Eye (tissue), 1 donor: Measurements from ENCODE around the gene HOXD11.

Source experiments
- DNase-seq: peaks from one replicate; pipeline ENCODE4 v3.0.0-alpha.2; 2015

HOXD11 gene

DNA sequence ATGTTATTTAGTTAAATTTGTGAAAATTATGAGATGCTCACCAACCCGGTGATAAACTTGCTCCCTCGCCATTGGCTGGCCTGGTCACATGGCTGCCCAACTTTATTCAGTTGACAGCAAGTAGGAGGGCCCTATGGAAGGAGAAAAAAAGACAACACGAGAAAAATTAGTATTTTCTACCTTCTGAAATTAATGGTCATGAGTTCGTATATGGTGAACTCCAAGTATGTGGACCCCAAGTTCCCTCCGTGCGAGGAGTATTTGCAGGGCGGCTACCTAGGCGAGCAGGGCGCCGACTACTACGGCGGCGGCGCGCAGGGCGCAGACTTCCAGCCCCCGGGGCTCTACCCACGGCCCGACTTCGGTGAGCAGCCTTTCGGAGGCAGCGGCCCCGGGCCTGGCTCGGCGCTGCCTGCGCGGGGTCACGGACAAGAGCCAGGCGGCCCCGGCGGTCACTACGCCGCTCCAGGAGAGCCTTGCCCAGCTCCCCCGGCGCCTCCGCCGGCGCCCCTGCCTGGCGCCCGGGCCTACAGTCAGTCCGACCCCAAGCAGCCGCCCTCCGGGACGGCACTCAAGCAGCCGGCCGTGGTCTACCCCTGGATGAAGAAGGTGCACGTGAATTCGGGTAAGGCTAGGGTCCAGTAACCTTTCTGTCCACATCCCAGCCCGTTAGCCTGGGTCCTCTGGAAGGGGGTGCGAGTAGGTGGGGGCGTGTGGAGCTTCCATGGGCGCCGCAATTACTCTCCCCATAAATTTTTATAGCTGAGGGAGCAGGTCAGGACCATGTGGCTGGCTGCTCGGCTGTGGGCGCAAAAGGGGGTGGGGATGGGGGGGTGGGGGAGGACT is 44.6 kb downstream of the HOXD11 start, which contains the start of gene HOXD4:
Gene HOXD4, plus strand, starts transcription at position 109 of the 846 bp plus-strand sequence. Its CDS starts 84 bp downstream, at position 193.
- peak; percentile 33 for DNase-seq

GRCh38 chr2:176152350-176153181 is 45.5 kb downstream of the HOXD11 start:
- no peak for DNase-seq

DNA sequence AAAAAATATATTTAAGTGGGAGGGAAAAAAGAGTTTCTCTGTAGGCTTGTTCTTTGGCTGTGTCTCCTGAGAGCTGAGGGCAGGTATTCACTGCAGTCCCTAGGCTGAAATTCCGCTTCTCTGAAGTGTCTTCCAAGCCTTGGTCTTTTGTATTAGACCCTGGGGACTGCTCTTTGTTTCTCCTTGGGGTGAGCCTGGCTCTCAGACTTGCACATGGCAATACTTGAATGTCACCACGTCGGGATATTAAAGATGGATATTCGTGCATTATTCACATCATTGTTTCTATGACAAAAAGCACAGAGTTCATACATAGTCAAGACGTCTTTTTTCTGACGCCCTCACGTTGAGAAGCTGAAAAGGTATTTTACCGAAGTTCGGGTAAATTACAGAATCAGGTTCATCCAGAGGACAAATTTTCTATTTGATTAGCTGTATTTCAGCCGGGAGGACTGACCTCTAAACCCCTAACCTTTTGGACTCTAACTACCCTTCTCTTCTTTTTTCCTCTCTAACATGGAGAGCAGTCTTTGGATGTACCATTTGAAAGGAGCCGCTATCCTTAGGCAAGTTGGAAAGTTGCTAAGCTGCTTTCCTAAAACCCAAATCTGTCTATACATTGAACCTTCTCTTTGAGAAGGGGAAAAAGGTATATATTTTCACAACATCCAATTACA is 47.6 kb downstream of the HOXD11 start:
- DNase-seq: no peak

DNA sequence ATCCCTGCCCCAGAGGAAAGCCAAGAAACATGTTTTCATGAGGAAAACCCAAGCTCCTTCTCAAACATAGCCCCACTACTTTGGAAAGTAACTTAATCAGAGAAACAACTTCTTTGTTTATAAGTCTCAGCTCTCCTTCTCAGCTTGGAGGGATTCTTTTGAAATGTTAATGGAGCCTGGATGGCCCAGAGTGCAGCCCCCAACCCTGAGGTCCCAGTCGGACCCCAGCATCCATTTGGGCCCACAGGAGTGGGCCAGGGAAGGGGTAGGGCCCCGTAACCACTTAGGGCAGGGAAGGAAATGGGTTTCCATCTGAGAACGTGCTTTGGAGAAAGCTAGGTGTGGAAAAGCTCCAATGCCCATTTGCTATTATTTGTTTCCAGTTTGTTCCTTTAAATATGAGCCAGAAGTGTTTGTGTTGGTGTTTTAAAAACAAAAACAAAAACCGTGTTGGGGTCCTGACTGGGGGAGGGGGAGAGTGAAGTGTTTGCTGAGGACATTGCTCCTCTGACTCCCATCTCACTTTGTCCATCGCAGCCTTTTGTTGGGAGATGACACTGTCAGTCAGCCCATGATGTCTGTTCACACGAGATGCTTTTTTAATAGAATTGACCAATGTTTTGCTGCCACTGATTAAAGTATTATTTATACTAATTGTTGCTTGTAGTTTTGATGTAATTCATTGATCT is 48.4 kb downstream of the HOXD11 start:
- no peak for DNase-seq

- DNase-seq: no peak
Measured at GRCh38 chr2:176156301-176156806, 49.3 kb downstream of the HOXD11 start.

DNA sequence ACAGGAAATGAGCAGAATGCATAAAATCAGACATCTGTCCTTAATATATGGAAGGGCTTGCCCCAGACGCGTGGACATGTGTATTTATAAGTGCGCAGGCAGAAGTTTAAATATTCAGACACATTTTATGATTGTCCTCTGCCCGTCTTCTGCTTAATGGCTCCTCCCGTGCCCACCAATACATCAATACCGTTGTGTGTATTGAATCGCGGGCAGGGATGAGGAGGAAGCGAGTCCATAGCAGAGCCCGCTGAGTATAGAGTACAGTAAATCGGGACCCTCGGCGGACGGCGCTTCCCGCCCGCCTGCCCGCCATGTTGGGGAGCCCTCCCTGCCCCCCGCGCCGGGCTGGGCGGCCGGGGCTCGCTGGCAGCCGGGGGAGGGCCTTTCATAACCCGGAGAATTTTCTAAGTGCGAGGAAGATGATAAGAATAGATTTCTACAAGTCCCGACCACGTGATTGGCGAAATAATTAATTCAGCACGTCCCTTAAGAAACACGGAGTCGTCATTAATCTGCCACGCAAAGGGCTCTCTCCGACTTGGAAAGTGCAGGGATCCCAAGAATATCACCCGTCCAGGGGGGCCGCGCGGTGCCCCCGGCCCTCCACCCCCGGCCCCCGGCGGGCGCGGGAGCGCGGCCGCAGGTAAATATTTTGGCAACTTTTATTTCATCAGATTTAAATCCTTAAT is 49.9 kb downstream of the HOXD11 start, which contains the start of gene HOXD3:
Gene HOXD3, plus strand, starts transcription at position 501 of the 692 bp plus-strand sequence. CDS start 11,808 bp downstream, outside the sequence.
- DNase-seq: peak; percentile 54

DNA sequence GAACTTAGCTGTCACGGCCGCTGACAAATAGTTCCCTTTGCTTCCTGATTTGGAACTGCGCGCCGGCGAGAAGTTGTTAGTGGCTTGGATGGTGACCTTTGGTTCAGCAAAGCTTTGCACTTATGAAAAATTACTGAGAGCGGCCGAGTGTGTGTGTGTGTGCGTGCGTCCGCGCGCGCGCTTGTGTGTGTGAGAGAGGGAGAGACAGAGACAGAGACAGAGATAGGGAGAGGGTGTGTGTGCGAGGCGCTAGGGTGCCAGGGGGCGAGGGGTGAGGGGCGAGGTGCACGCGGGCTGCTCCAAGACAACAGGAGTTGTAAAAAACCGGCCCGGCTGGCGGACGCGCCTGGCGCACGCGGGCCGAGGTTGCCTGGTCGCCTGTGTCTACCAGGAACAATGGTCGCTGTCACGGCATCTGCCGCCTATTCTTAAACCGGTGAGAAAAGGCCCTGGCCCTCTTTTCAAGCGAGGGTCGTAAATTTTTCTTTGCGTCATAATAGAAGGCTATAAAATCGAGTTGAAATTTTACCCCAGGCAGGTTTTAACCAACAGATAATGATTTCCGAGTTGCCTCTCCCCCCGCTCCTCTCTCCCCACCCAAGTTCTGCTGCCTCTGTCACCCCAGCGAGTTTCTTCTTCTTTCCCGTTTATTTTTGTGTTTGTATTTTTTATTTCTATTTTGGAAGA is 50.6 kb downstream of the HOXD11 start:
- peak; percentile 77 for DNase-seq

- no peak for DNase-seq
Measured at GRCh38 chr2:176158186-176158591, 51.1 kb downstream of the HOXD11 start.

- peak; percentile 48 for DNase-seq
Measured at GRCh38 chr2:176158855-176159662, 52.0 kb downstream of the HOXD11 start.
